SH-SY5Y (cell line): ENCODE results near the gene ALDH2.

ENCODE experiments used
- GATA2 ChIP-seq: IDR thresholded peaks from 2 replicates; pipeline ENCODE4 v1.6.1; 2011; ENCODE audit warnings: mild to moderate bottlenecking, low read depth, low read length
- GATA3 ChIP-seq: IDR thresholded peaks from 2 replicates; pipeline ENCODE4 v1.6.1; 2011; ENCODE audit warnings: low read depth, mild to moderate bottlenecking, low read length, moderate library complexity

DNA sequence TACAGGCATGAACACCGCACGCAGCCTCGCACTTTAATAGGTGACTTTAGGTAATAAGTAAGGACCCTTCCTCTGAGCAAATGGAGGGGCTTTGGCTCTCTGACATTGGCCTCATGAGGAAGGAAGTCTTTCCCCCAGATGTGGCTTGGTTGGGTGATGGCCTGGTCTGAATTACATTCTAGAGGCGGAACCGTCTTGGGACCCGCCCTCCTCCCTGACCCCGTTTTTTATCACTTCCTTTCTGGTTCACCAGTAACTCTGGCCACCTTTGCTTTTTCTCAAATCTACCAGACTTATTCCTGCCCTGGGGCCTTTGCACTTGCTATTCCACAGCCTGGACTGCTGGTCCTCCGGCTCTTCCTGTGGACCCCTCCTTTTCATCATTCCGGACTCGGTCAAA is 13.4 kb downstream of the ALDH2 start:
- TF ChIP-seq GATA2 (no peak), GATA3 (no peak)
